Hepatocyte (in vitro differentiated cells): Measurements from ENCODE around the gene POMGNT2.

Experiments used
- EZH2 ChIP-seq: fragments of 200-600 bp; sonication (generic); IDR thresholded peaks from 2 replicates; pipeline ENCODE4 v1.6.1; 2016; ENCODE audit warnings: antibody characterized with exemption, mild to moderate bottlenecking, borderline replicate concordance
- TF ChIP-seq, protein P1 (sequence below): fragments of 200-600 bp; sonication (generic); IDR thresholded peaks from 2 replicates; pipeline ENCODE4 v1.5.1; 2016; ENCODE audit warnings: antibody characterized with exemption, mild to moderate bottlenecking; ENCODE audit not compliant: poor library complexity

DNA sequence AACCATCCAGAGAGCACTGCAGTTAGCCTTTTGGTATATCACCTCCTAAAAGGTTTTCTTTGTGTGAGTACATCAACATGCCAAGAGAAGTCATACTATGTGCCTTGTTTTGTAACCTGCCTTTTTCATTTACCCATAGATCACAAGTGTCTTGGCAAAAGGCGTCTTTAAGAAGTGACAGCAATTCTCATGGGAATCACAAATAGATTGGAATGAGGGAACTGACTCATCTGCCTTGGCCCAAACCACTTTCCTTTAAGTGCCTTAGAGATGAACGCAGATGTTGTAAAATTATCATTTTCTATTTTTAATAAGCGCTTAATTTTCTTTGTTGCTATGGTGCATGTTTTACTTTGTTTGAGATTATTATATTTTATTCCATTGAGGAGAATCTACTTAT is 20.7 kb upstream of the POMGNT2 start:
- no peak for TF ChIP-seq EZH2
- TF ChIP-seq, protein P1, sequence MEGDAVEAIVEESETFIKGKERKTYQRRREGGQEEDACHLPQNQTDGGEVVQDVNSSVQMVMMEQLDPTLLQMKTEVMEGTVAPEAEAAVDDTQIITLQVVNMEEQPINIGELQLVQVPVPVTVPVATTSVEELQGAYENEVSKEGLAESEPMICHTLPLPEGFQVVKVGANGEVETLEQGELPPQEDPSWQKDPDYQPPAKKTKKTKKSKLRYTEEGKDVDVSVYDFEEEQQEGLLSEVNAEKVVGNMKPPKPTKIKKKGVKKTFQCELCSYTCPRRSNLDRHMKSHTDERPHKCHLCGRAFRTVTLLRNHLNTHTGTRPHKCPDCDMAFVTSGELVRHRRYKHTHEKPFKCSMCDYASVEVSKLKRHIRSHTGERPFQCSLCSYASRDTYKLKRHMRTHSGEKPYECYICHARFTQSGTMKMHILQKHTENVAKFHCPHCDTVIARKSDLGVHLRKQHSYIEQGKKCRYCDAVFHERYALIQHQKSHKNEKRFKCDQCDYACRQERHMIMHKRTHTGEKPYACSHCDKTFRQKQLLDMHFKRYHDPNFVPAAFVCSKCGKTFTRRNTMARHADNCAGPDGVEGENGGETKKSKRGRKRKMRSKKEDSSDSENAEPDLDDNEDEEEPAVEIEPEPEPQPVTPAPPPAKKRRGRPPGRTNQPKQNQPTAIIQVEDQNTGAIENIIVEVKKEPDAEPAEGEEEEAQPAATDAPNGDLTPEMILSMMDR, result no peak
